Dermis blood vessel endothelial cell (primary cell): Measurements from ENCODE around the gene SLITRK3. TPM values are rescaled to one million over a fixed set of nuclear protein-coding genes. Genes with fewer than 3 reads are reported as not detected.
"Not testable (repeated sequence)": the region's sequence is repeated elsewhere in the genome, so short reads cannot be mapped to it uniquely, and the experiment has no call there.

Experiments used
- DNase-seq: peaks from one replicate; pipeline ENCODE4 v3.0.0; 2010
- total RNA-seq: library from RNA; depleted of rRNA; stranded (reverse); fragments of >200 nt; gene quantifications from 2 replicates; pipeline ENCODE4 v1.2.3, GENCODE V29; 2014

Gene SLITRK3
- total RNA-seq, 1 donor from 2014 or later, result not detected

DNA sequence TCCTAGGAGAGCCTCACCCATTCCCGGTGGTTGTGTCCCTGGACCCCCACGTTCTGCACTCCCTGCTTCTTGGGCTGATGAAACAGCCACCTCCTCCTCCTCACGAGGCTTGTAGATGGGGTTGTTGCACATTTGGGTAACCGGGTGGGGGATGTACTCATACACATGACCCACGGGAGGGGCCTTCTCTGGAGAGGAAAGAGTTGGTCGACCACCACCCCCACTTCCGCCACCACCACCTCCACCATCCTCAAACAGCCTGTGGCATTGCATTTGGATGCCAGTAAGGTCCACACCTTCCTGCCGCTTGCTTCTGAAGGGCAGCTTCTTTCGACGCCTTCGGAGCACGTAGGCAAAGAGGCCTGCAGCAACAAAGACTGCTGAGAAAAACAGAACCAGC, 7.7 kb downstream of the SLITRK3 start:
- DNase-seq, result no peak

DNA sequence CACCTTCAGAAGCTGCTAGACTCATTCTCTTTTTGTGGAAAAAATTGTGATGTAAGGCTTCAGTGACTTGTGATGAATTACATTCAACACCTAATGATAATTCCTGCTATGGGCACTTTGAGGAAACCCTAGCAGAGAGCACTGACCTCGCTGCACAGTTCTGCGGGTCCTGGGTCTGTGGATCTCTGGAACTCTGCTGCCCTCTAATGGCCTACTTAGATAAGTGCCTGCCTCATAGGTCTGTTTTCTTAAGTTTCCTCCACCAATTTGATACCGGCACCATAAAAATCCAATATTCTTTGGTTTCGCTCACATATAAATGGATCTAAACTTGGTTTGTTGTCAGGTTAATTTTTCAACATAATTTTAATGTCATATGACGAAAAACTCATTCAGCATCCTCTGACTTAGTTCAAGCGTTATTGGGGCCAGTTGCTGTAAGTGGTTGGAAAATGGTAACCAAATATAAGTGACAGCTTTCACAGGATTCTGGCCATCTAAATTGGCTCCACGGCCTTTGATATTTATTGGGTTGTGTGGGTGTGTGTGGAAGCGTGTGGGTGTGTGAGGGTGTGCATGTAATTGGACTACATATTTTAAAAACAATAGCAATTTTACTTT, 10.4 kb downstream of the SLITRK3 start:
- peak; percentile 70 for DNase-seq

DNA sequence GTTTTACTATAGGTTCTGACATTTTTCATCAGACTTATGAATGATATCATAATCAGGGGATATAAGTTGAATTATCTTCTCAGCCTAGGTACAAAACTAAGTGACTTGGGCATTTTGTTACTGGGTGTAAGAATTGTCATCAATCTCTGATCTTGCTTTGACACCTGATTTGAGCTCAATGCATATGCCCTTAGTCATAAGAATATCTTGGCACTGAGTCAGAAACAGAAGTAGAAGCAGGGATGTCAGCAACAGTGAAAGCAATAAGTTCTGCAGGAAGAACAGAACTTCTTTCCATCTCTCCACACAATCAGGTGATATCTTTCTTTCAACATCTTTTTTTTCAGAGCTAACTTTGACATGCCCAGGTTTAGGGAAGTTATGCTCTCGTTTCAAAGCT, 14.6 kb downstream of the SLITRK3 start:
- DNase-seq, result no peak

DNA sequence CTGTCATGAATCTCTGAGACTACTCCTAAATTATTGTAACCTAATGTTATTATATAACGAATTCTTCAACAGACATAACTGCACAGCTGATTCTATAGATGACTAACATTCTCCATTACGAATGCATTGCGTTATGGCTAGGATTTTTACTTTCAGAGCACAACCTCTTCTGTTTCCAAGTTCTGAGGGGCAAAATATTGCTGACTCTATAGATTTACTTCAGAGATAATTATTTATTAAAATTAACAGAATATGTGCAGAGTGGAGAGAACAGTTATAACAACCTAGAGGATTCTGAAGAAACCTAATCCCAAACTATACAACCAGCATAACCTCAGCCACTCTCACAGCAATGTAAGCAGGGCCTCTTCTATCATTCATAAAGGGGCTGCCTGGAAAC, 25.9 kb downstream of the SLITRK3 start:
- DNase-seq, result no peak

DNA sequence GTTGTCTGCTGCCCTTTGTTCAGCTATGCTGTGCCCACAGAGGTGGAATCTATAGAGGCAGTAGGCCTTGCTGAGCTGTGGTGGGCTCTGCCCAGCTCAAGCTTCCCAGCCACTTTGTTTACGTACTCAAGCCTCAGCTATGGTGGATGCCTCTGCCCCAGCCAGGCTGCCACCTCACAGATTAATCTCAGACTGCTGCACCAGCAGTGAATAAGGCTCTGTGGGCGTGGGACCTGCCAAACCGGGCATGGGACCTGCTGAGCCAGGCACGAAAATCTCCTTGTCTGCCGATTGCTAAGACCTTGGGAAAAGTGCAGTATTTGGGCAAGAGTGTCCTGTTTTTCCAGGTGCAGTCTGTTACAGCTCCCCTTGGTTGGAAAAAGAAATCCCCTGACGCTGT, 26.8 kb downstream of the SLITRK3 start:
- DNase-seq, result no peak

DNA sequence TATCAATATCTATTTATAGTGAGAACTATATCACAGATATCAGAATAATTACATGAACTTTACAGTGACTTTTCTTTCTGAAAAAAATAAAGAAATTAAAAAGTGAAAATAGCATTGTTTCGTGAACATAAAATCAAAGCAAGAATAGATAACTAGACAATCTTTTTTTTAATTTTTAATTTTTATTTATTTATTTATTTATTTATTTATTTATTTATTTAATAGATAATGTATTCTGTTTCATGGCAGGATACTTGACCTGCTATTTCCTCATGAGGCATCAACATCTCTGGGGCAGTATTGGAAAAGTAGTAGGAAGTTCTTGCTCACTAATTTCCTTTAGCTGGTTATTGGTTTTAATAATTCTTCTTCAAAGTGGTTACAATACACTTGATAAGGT, 33.3 kb downstream of the SLITRK3 start:
- no peak for DNase-seq

DNA sequence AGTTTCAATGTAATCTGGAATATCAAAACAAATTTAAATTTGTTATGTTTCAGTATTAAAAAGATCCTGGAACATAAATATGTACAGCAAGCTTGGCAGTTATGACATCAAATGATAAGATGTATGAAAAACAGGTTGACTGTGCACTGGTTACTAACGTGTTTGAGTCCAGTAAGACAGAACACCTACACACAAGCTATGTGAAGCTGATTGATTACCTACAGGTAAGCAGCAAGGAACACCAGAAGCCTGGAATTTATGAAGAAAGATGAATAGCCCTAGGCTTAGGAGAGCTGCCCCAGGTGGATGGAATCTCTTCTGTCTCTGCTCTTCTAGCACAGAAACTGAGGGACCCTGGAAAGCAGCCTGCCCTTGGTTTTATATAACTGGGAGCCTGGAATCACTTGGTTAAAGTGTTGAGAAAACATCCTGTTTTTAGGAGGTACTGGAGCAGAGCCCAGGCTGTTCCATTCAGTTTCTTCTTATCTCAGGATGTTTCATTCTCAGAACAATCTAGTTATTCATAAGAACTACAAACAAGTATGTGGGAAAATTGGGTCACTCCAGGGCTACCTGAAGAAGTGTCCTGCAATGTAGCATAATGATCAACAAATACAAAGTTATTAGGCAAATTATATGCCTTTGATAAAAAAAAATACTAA, 36.3 kb downstream of the SLITRK3 start:
- no peak for DNase-seq

DNA sequence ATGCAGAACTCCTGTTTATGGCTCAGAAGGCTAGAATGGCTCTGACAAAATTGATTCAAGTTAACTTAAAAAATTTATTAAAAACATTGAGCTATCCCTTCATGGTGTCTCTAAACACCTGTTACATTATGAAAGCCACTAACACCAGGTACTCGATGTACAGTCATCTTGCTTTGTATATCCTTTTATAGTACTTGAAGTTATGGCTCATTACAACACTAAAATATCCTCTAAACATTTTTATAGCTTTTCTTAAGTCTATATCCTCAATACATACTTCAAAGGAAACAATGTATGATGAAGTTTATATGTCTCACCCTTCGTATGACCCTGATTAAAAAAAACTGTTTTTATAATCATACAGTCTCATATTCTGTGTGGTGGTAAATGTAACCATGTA, 38.2 kb downstream of the SLITRK3 start:
- DNase-seq, result no peak

DNA sequence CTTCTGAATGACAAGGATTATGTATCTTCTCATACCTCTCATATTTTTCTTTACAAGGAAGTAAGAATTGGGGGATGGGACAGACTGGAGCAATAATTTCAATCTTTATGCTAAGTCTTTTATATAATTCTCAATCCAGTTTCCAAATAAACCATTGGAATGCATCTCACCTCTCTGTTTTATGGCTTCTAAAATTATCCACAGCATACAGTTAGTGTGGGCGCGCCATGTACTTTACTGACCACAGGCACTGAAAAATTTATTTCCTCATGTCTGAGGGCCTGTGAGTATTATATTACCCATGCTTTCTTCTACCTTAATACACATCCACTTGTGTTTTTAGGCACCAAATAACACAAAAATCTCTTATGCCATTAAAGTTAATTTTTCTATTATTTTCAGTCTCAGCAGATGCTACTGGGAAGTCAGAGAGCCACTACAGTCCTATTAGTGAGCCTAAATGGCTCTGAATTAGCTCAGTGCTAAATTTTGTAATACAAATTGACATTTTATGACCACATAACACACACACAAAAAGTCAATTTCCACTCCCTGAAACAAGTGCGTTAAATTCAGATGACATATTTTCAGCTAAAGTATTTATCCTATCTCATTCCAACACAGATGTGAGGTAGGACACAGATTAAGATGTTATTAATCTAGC, 39.3 kb downstream of the SLITRK3 start:
- no peak for DNase-seq

DNA sequence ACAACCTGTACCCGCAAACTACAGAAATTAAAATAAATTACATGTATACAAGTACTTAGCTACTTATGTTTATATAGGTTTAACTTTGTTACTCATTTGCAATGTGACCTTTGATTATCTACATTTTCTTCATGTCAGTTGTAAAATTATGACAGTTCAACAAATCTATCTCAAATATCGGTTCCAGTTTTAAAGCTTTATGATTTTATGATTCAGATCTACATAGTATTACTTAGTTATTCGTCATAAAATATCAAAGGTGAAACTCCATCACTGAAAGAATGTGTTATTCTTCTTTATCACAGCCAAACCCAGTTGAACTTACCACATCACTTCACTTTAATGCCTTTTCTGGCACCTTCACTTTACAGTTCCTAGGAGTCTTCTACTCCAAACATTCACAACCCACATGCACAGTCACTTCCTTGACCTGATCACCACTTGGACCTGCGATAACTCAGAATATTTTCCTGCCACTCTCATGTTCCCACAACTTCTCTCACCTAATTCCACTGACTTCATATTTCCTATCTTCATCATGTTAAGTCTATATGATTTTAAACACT, 47.2 kb downstream of the SLITRK3 start:
- no peak for DNase-seq

DNA sequence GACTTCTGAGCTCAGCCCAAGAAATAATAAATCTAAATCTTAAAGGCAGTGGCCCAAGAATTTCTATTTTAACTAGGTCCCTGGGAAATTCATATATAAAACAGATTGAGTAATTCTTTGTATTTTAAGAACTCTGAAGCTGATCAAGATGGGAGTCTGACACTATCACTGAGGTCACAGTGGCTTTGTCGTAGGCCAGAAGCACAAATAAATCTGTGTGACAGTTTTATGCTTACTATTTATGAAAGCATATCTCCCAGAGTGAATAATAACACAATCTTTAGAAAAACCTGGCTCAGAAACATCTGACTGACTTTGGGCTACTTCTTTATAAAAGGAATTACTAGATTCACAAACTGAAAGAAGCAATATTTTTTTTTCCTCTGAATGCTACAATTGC, 51.9 kb downstream of the SLITRK3 start:
- no peak for DNase-seq

DNA sequence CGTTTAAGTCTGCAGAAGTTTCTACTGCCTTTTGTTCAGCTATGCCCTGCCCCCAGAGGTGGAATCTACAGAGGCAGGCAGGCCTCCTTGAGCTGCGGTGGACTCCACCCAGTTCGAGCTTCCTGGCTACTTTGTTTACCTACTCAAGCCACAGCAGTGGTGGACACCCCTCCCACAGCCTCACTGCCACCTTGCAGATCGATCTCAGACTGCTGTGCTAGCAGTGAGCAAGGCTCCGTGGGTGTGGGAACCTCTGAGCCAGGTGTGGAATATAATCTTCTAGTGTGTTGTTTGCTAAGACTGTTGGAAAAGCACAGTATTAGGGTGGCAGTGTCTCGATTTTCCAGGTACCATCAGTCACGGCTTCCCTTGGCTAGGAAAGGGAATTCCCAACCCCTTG, 56.3 kb downstream of the SLITRK3 start:
- not testable (repeated sequence) for DNase-seq

Other genes starting within 250 kb of the SLITRK3 start
- not detected in 2 replicates for gene SI, start 117.9 kb downstream of the SLITRK3 start, total RNA-seq